Common myeloid progenitor, CD34-positive (primary cell): ENCODE data around the gene C18orf32.
"Not testable (repeated sequence)": the region's sequence is repeated elsewhere in the genome, so short reads cannot be mapped to it uniquely, and the experiment has no call there.

Source experiments
- CTCF ChIA-PET: fragments of 350-600 bp; sonication (Branson Sonifier 250); formaldehyde crosslinking; loops from one replicate; lab custom pipeline; 2021; ENCODE audit warnings: antibody characterized with exemption; lab: Charles Lee
- POLR2A ChIA-PET: fragments of 350-600 bp; sonication (Branson Sonifier 250); formaldehyde crosslinking; loops from one replicate; lab custom pipeline; 2021; ENCODE audit warnings: antibody characterized with exemption; lab: Charles Lee
- DNase-seq, 3 donors: peaks; one replicate each; pipeline versions ENCODE4 v3.0.0 to v3.0.0-alpha.2; 2013
- H3K27ac ChIP-seq, 2 experiments: 1 replicate in 1 of 2; 2 replicates in 1 of 2; pipeline ENCODE4 v1.7.0; 2013; ENCODE audit warnings: inconsistent platforms in 2 of 2, low read length in 2 of 2, mild to moderate bottlenecking in 2 of 2, low read depth in 1 of 2, moderate library complexity in 1 of 2; ENCODE audit not compliant: severe bottlenecking in 2 of 2, insufficient read depth in 1 of 2, poor library complexity in 1 of 2
- H3K27me3 ChIP-seq, 5 experiments: replicated peaks in 2 of 5; 1 replicate in 3 of 5; 2 replicates in 2 of 5; pipeline versions ENCODE4 v1.6.1 to v1.7.0; 2013; ENCODE audit warnings: low read length in 4 of 5, mild to moderate bottlenecking in 2 of 5, moderate library complexity in 2 of 5, inconsistent platforms in 1 of 5; ENCODE audit not compliant: insufficient read depth in 5 of 5, control insufficient read depth in 4 of 5
- H3K36me3 ChIP-seq, 4 experiments: 1 replicate in 2 of 4; 2 replicates in 2 of 4; pipeline versions ENCODE4 v1.6.1 to v1.7.0; 2013; ENCODE audit warnings: low read length in 3 of 4, control low read depth in 1 of 4, mild to moderate bottlenecking in 1 of 4; ENCODE audit not compliant: control insufficient read depth in 4 of 4, insufficient read depth in 4 of 4
- H3K4me1 ChIP-seq, 4 experiments: 1 replicate in 3 of 4; 2 replicates in 1 of 4; pipeline versions ENCODE4 v1.6.1 to v1.7.1; 2013; ENCODE audit warnings: low read length in 3 of 4, mild to moderate bottlenecking in 3 of 4, control low read depth in 1 of 4, inconsistent platforms in 1 of 4, moderate library complexity in 1 of 4; ENCODE audit not compliant: control insufficient read depth in 4 of 4, insufficient read depth in 4 of 4; ENCODE audit errors: control extremely low read depth in 1 of 4
- H3K4me3 ChIP-seq, 7 experiments: 1 replicate in 4 of 7; 2 replicates in 3 of 7; pipeline versions ENCODE4 v1.5.1 to v1.7.0; 2013; ENCODE audit warnings: mild to moderate bottlenecking in 7 of 7, low read length in 6 of 7, moderate library complexity in 6 of 7, inconsistent platforms in 2 of 7, low read depth in 2 of 7, control low read depth in 1 of 7; ENCODE audit not compliant: insufficient read depth in 4 of 7, control insufficient read depth in 1 of 7; ENCODE audit errors: extremely low read depth in 1 of 7
- H3K9me3 ChIP-seq, 5 experiments: 1 replicate in 4 of 5; 2 replicates in 1 of 5; pipeline versions ENCODE4 v1.6.1 to v1.7.1; 2013; ENCODE audit warnings: low read length in 4 of 5, mild to moderate bottlenecking in 2 of 5, inconsistent platforms in 1 of 5, low read depth in 1 of 5, moderate library complexity in 1 of 5; ENCODE audit not compliant: control insufficient read depth in 4 of 5, insufficient read depth in 2 of 5; ENCODE audit errors: control extremely low read depth in 1 of 5
- WGBS: methylation state at CpG from one replicate; pipeline ENCODE4 v1.1.5; 2013; ENCODE audit not compliant: insufficient coverage; 5-methylcytosine and 5-hydroxymethylcytosine counted together

Gene C18orf32

DNA sequence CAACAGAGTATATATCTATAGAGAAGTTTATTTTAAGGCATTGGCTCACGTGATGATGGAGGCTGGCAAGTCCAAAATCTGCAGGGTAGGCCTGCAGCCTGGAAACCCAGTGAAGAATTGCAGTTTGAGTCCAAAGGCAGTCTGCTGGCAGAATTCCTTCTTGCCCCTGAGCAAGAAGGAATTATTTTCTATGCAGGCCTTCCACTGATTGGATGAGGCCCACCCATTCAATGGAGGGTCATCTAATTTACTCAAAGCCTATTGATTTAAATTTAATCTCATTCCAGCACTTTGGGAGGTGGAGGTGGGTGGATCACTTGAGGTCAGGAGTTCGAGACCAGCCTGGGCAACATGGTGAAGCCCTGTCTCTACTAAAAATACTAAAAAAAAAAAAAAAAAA lies 30.4 kb upstream of the C18orf32 start:
- H3K27me3 ChIP-seq = no peaks in the 10 kb centered on the region
- peaks cover 0 to 5% (median 0%) of the 10 kb centered on the region in 4 experiments for H3K4me1 ChIP-seq
- H3K4me3 ChIP-seq = no peak overlapping the region
- DNase-seq = no peak
- no peaks in the 10 kb centered on the region for H3K9me3 ChIP-seq
- ChIA-PET CTCF (no interaction called here), POLR2A (no interaction called here)
- no peaks in the 10 kb centered on the region for H3K36me3 ChIP-seq
- WGBS = no CpG with 5 or more reads among the region's 2 CpGs
- no peak overlapping the region for H3K27ac ChIP-seq

DNA sequence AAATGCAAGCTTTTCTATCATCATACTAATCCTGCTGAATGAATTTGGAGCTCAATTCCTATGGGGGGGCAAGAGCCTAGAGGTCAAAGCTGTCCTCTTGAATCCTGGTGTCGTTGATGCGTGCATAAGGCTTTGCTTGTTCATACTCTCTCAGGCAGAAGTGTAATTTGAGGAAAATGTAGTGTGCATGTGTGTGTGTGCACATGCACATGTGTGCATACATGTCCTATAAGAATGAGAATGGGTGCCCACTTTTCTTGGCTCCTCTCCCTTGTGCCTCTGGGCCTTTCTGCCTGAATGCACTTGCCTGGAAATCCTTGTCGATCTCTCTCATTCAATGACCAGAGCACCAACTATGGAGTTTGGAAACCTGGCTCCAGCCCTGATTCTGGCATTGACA lies 28.5 kb upstream of the C18orf32 start:
- H3K4me3 ChIP-seq = no peak overlapping the region
- H3K27ac ChIP-seq = no peak overlapping the region
- 100% methylated on average over 3 of the region's 3 CpGs for WGBS
- no peaks in the 10 kb centered on the region for H3K36me3 ChIP-seq
- H3K4me1 ChIP-seq = peaks cover 0 to 5% (median 0%) of the 10 kb centered on the region in 4 experiments
- ChIA-PET CTCF (interaction anchor here (1.0 to 1.7 kb wide), 6 partner anchors 15 to 348 kb away, joined by 3 to 7 read pairs (median 4); no protein-coding TSS in a partner anchor), POLR2A (no interaction called here)
- DNase-seq = no peak
- H3K9me3 ChIP-seq = no peaks in the 10 kb centered on the region
- no peaks in the 10 kb centered on the region for H3K27me3 ChIP-seq

DNA sequence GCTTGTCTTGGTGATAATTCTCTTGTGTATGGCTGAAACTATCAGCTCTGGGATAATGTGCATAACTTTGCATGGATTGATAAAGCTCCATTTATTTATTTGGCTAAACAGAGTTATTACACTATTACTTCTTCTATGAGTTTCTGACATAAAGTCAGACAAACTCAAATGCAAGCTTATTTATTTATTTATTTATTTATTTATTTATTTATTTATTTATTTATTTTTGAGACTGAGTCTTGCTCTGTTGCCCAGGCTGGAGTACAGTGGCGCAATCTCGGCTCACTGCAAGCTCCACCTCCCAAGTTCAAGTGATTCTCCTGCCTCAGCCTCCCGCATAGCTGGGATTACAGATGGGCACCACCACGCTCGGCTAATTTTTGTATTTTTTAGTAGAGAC lies 28.0 kb upstream of the C18orf32 start:
- CTCF ChIA-PET = interaction anchor here (1.0 to 1.7 kb wide), 6 partner anchors 19 to 689 kb away, joined by 3 to 7 read pairs (median 4); no protein-coding TSS in a partner anchor
- H3K27me3 ChIP-seq, H3K9me3 ChIP-seq, H3K27ac ChIP-seq, H3K4me1 ChIP-seq, DNase-seq, POLR2A ChIA-PET, H3K36me3 ChIP-seq, H3K4me3 ChIP-seq: not testable (repeated sequence)
- 77% methylated on average over 5 of the region's 5 CpGs for whole genome bisulfite sequencing

DNA sequence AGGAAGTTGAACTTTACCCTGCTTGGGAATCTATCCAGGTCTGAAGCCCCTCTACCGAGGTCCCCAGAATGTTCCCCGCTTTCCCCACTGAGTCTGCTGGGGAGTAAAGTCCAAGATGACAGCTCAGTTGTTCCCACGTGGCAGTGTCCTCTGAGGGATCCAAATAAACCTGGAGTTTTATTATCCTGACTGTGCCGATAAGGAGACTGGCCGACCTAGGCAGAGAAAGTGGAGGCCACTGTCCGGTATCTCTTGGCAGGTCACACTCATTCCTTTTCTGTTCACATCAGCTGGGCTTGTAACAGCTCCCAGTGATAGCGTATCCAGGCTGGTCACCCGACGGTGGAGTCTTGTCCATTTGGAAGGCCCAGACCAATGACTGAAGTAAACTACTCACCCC lies 27.5 kb upstream of the C18orf32 start:
- DNase-seq = no peak
- CTCF ChIA-PET = interaction anchor here (0.7 to 1.7 kb wide), 7 partner anchors 9 to 689 kb away, joined by 3 to 7 read pairs (median 4); no protein-coding TSS in a partner anchor
- no peak overlapping the region for H3K27ac ChIP-seq
- H3K9me3 ChIP-seq = no peaks in the 10 kb centered on the region
- WGBS = 89% methylated on average over 6 of the region's 9 CpGs
- H3K27me3 ChIP-seq = no peaks in the 10 kb centered on the region
- POLR2A ChIA-PET = interaction anchor here (0.6 kb wide), 1 partner anchor 18 kb away, joined by 3 read pairs; no protein-coding TSS in a partner anchor
- no peak overlapping the region for H3K4me3 ChIP-seq
- H3K4me1 ChIP-seq = peaks cover 0 to 5% (median 0%) of the 10 kb centered on the region in 4 experiments
- H3K36me3 ChIP-seq = no peaks in the 10 kb centered on the region

DNA sequence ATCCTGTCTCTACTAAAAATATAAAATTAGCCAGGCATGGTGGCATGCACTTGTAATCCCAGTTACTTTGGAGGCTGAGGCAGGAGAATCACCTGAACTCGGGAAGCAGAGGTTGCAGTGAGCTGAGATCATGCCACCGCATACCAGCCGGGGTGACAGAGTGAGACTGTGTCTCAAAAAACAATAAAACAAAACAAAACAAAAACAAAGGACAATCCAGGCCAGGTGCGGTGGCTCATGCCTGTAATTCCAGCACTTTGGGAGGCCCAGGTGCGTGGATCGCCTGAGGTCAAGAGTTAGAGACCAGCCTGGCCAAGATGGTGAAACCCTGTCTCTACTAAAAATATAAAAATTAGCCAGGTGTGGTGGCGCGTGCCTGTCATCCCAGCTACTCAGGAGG lies 25.8 kb upstream of the C18orf32 start:
- H3K27me3 ChIP-seq, CTCF ChIA-PET, POLR2A ChIA-PET, H3K4me3 ChIP-seq, H3K9me3 ChIP-seq, DNase-seq, H3K4me1 ChIP-seq, H3K27ac ChIP-seq, H3K36me3 ChIP-seq: not testable (repeated sequence)
- WGBS = 98% methylated on average over 5 of the region's 8 CpGs

- WGBS = 47% methylated on average over 6 of the region's 12 CpGs
- ChIA-PET POLR2A (no interaction called here), CTCF (interaction anchor here (0.7 to 7.0 kb wide), 14 partner anchors 9 to 349 kb away, joined by 3 to 35 read pairs (median 4); partner anchors contain the start of gene DYM)
- DNase-seq = peak; percentile 59 to 68 (median 61)
- no peak overlapping the region for H3K4me3 ChIP-seq
- H3K36me3 ChIP-seq = no peaks in the 10 kb centered on the region
- peaks cover 0 to 2% (median 0%) of the 10 kb centered on the region in 4 experiments for H3K4me1 ChIP-seq
- H3K27ac ChIP-seq = no peak overlapping the region
- peaks cover 0 to 4% (median 2%) of the 10 kb centered on the region in 5 experiments for H3K27me3 ChIP-seq
- H3K9me3 ChIP-seq = no peaks in the 10 kb centered on the region
These were observed 23.5 kb upstream of the C18orf32 start for GRCh38 chr18:49510393-49511115.

DNA sequence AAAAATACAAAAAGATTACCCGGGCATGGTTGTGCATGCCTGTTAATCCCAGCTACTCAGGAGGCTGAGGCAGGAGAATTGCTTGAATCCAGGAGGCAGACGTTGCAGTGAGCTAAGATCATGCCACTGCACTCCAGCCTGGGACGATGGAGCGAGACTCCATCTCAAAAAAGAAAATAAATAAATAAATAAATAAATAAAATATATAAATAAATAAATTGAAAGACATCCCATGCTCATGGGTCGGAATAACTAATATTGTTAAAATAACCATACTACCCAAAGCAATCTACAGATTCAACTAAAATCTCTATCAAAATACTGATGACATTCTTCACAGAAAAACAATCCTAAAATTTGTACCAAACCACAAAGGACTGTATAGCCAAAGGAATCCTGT lies 19.4 kb upstream of the C18orf32 start:
- CTCF ChIA-PET = interaction anchor here (1.3 to 7.0 kb wide), 2 partner anchors 10 to 42 kb away, joined by 3 to 27 read pairs; no protein-coding TSS in a partner anchor
- H3K36me3 ChIP-seq, H3K9me3 ChIP-seq, H3K4me3 ChIP-seq, H3K27ac ChIP-seq, POLR2A ChIA-PET, H3K27me3 ChIP-seq, DNase-seq, H3K4me1 ChIP-seq: not testable (repeated sequence)
- WGBS = 100% methylated on average over 1 of the region's 5 CpGs
